Neural progenitor cell (in vitro differentiated cells): Measurements from ENCODE around the gene FBXO10. TPM values are rescaled to one million over a fixed set of nuclear protein-coding genes. Genes with fewer than 3 reads are reported as not detected.

Experiments
- DNase-seq: peaks from one replicate; pipeline ENCODE4 v3.0.0-alpha.2; 2016; ENCODE audit warnings: low spot score
- H2AFZ ChIP-seq: fragments of 200-600 bp; sonication (generic); replicated peaks from 2 replicates; pipeline ENCODE4 v1.6.1; 2016; ENCODE audit warnings: antibody characterized with exemption
- H3F3A ChIP-seq: fragments of 200-600 bp; sonication (generic); 2 replicates; pipeline ENCODE4 v1.6.1; 2016; ENCODE audit warnings: antibody characterized with exemption, low read depth
- H3K27ac ChIP-seq: fragments of 200-600 bp; sonication (generic); 2 replicates; pipeline ENCODE4 v1.5.1; 2016; ENCODE audit warnings: mild to moderate bottlenecking
- H3K27me3 ChIP-seq: fragments of 200-600 bp; sonication (generic); 2 replicates; pipeline ENCODE4 v1.6.1; 2016; ENCODE audit warnings: mild to moderate bottlenecking, moderate library complexity
- H3K36me3 ChIP-seq: fragments of 200-600 bp; sonication (generic); 2 replicates; pipeline ENCODE4 v1.5.1; 2016
- H3K4me1 ChIP-seq: fragments of 200-600 bp; sonication (generic); 2 replicates; pipeline ENCODE4 v1.6.1; 2016; ENCODE audit warnings: mixed run types
- H3K4me2 ChIP-seq: fragments of 200-600 bp; sonication (generic); 2 replicates; pipeline ENCODE4 v1.6.1; 2016
- H3K4me3 ChIP-seq: fragments of 200-600 bp; sonication (generic); 2 replicates; pipeline ENCODE4 v1.5.1; 2016
- H3K79me2 ChIP-seq: fragments of 200-600 bp; sonication (generic); 2 replicates; pipeline ENCODE4 v1.6.1; 2016; ENCODE audit warnings: low read depth
- H3K9ac ChIP-seq: fragments of 200-600 bp; sonication (generic); 2 replicates; pipeline ENCODE4 v1.6.1; 2016
- H3K9me3 ChIP-seq: fragments of 200-600 bp; sonication (generic); 2 replicates; pipeline ENCODE4 v1.5.1; 2016; ENCODE audit warnings: low read depth
- H4K20me1 ChIP-seq: fragments of 200-600 bp; sonication (generic); 2 replicates; pipeline ENCODE4 v1.6.1; 2016; ENCODE audit warnings: low read depth
- H3K27ac Mint-ChIP-seq: 3 replicates; pipeline ENCODE4 v1.8.0; 2021; ENCODE audit warnings: mixed read lengths
- H3K27me3 Mint-ChIP-seq: 2 replicates; pipeline ENCODE4 v1.8.0; 2022; ENCODE audit warnings: low read depth, mild to moderate bottlenecking, inconsistent platforms, moderate library complexity, mixed read lengths; ENCODE audit not compliant: insufficient read depth
- H3K36me3 Mint-ChIP-seq: 3 replicates; pipeline ENCODE4 v1.8.0; 2021; ENCODE audit warnings: mixed read lengths
- H3K4me1 Mint-ChIP-seq: 3 replicates; pipeline ENCODE4 v1.8.0; 2021; ENCODE audit warnings: mixed read lengths
- H3K4me3 Mint-ChIP-seq: 3 replicates; pipeline ENCODE4 v1.8.0; 2021; ENCODE audit warnings: mild to moderate bottlenecking, moderate library complexity, mixed read lengths
- H3K9me3 Mint-ChIP-seq: 3 replicates; pipeline ENCODE4 v1.8.0; 2020; ENCODE audit warnings: mixed read lengths
- CTCF ChIP-seq: fragments of 200-600 bp; sonication (generic); IDR thresholded peaks from 2 replicates; pipeline ENCODE4 v1.5.1; 2017; ENCODE audit warnings: antibody characterized with exemption, mild to moderate bottlenecking
- EZH2 ChIP-seq: fragments of 200-600 bp; sonication (generic); IDR thresholded peaks from 2 replicates; pipeline ENCODE4 v1.6.1; 2017; ENCODE audit warnings: antibody characterized with exemption, mild to moderate bottlenecking, moderate library complexity
- EZH2phosphoT487 ChIP-seq: fragments of 200-600 bp; sonication (generic); IDR thresholded peaks from 2 replicates; pipeline ENCODE4 v1.6.1; 2017; ENCODE audit warnings: antibody characterized with exemption
- total RNA-seq: library from RNA; depleted of rRNA; stranded (reverse); fragments of >200 nt; gene quantifications from 2 replicates; pipeline ENCODE4 v1.2.3, GENCODE V29; 2015; ENCODE audit warnings: low replicate concordance

The FBXO10 gene
- total RNA-seq, 1 donor from 2014 or later = 13.4 TPM

DNA sequence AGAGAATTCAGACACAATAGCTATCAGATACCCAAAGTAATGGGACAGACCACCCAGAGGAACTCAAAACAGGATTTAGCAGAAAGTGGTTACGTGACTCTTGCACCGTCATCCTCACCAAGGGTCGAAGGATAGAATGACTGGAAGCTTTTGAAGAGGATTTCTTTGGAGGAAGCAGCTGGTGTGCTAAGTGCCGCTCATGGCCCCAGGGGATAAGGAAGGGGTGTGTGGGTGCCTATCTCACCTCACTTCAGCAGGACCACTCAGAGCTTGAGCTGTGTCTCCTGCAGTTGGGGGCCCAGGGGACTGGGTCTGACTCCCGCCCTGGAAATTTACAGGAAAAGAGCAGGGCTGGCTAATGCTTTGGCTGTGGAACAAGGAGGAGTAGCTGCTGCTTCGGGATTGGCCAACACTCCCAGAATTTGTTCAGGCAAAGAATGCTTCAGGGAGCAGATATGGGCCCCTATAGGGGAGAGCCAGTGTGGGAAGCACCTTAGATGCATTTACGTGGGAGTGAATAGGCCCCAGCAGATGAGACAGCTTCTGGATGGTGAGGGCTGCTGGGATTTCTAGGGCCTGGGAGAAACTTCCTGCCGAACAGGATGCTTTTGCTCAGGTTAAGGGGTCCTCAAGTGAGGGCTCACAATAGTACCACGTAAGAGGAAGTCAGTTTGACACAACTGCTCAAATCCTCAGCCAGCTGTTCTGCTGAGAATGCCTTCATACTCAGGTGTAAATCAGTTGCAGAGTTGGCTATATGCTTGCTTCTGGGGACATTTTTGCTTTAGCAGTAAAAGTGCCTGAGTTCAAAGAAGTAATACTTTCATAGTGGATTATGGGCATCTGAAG is 45.3 kb upstream of the FBXO10 start:
- Mint-ChIP-seq H3K4me1 (peaks cover 31% of the 10 kb centered on the region), H3K9me3 (no peaks in the 10 kb centered on the region), H3K27me3 (peaks cover 3% of the 10 kb centered on the region), H3K27ac (no peak overlapping the region), H3K4me3 (no peak overlapping the region), H3K36me3 (no peaks in the 10 kb centered on the region)
- Histone ChIP-seq H3K9me3 (no peaks in the 10 kb centered on the region), H3K9ac (no peak overlapping the region), H2AFZ (peak overlapping the region; percentile 70), H4K20me1 (no peaks in the 10 kb centered on the region), H3F3A (peaks cover 22% of the 10 kb centered on the region), H3K79me2 (no peaks in the 10 kb centered on the region), H3K4me1 (peaks cover 28% of the 10 kb centered on the region), H3K27ac (no peak overlapping the region), H3K4me3 (no peak overlapping the region), H3K36me3 (no peaks in the 10 kb centered on the region), H3K27me3 (no peaks in the 10 kb centered on the region), H3K4me2 (no peak overlapping the region)
- DNase-seq = no peak
- TF ChIP-seq CTCF (no peak), EZH2 (no peak), EZH2phosphoT487 (no peak)

DNA sequence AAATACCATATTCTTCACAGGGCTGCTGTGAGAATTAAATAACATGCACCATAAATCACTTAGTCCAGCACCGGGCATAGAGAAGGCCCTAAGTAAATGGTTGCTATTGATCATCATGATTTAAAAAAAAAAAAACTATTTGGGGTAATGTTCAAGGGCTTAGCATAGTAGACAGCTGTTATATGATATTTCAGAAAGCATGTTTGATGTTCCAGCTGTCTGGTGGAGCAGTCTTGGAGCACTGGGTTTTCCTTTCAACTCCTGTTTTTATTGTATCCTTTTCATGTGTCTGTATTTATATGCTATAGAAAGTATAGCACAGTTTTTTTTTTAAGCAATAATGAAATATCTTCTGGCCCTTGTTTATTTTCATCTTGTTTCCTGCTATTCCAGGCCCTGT is 44.2 kb upstream of the FBXO10 start:
- Histone ChIP-seq H3K27me3 (no peaks in the 10 kb centered on the region), H3K79me2 (no peaks in the 10 kb centered on the region), H3K9me3 (no peaks in the 10 kb centered on the region), H3K36me3 (no peaks in the 10 kb centered on the region), H2AFZ (no peak overlapping the region), H3K4me3 (no peak overlapping the region), H3F3A (peaks cover 22% of the 10 kb centered on the region), H3K4me1 (peaks cover 29% of the 10 kb centered on the region), H3K4me2 (no peak overlapping the region), H3K27ac (no peak overlapping the region), H4K20me1 (no peaks in the 10 kb centered on the region), H3K9ac (no peak overlapping the region)
- TF ChIP-seq CTCF = no peak
- no peak for TF ChIP-seq EZH2phosphoT487
- TF ChIP-seq EZH2 = no peak
- Mint-ChIP-seq H3K27me3 (peaks cover 3% of the 10 kb centered on the region), H3K4me1 (peaks cover 31% of the 10 kb centered on the region), H3K27ac (no peak overlapping the region), H3K36me3 (no peaks in the 10 kb centered on the region), H3K4me3 (no peak overlapping the region), H3K9me3 (no peaks in the 10 kb centered on the region)
- DNase-seq = no peak

GRCh38 chr9:37619806-37620205 is 43.6 kb upstream of the FBXO10 start:
- no peak overlapping the region for H3K4me3 ChIP-seq
- peaks cover 29% of the 10 kb centered on the region for H3K4me1 ChIP-seq
- H3K4me2 ChIP-seq = no peak overlapping the region
- H3F3A ChIP-seq = peaks cover 22% of the 10 kb centered on the region
- H3K27me3 ChIP-seq = no peaks in the 10 kb centered on the region
- H3K27me3 Mint-ChIP-seq = peaks cover 3% of the 10 kb centered on the region
- no peaks in the 10 kb centered on the region for H3K79me2 ChIP-seq
- H2AFZ ChIP-seq = no peak overlapping the region
- no peak overlapping the region for H3K27ac Mint-ChIP-seq
- H3K27ac ChIP-seq = no peak overlapping the region
- no peak overlapping the region for H3K9ac ChIP-seq
- DNase-seq = no peak
- peaks cover 31% of the 10 kb centered on the region for H3K4me1 Mint-ChIP-seq
- TF ChIP-seq EZH2 (no peak), CTCF (no peak), EZH2phosphoT487 (no peak)
- no peaks in the 10 kb centered on the region for H3K9me3 ChIP-seq
- no peaks in the 10 kb centered on the region for H3K36me3 Mint-ChIP-seq
- no peaks in the 10 kb centered on the region for H3K9me3 Mint-ChIP-seq
- H3K4me3 Mint-ChIP-seq = no peak overlapping the region
- no peaks in the 10 kb centered on the region for H4K20me1 ChIP-seq
- H3K36me3 ChIP-seq = no peaks in the 10 kb centered on the region
